Esophagus muscularis mucosa (tissue), 4 donors: ENCODE measurements around the gene DRAP1. TPM values are rescaled to one million over a fixed set of nuclear protein-coding genes. Genes with fewer than 3 reads are reported as not detected.

Source experiments
- DNase-seq: peaks from one replicate; pipeline ENCODE4 v3.0.0-alpha.2; 2017; ENCODE audit errors: extremely low spot score
- H3K27ac ChIP-seq, 4 donors: fragments of 200-600 bp; sonication (generic); replicated peaks in 1 of 4; 1 replicate in 3 of 4; 2 replicates in 1 of 4; pipeline ENCODE4 v1.5.1; 2016 to 2019; ENCODE audit warnings: mild to moderate bottlenecking in 1 of 4
- H3K27me3 ChIP-seq, 4 donors: fragments of 200-600 bp; sonication (generic); one replicate each; pipeline versions ENCODE4 v1.5.1 to v1.6.0; 2016 to 2019
- H3K36me3 ChIP-seq, 4 donors: fragments of 200-600 bp; sonication (generic); one replicate each; pipeline ENCODE4 v1.5.1; 2016 to 2019
- H3K4me1 ChIP-seq, 4 donors: fragments of 200-600 bp; sonication (generic); one replicate each; pipeline ENCODE4 v1.5.1; 2016 to 2019
- H3K4me3 ChIP-seq, 4 donors: fragments of 200-600 bp; sonication (generic); 1 replicate in 2 of 4; 2 replicates in 2 of 4; pipeline ENCODE4 v1.5.1; 2016 to 2019; ENCODE audit warnings: mild to moderate bottlenecking in 4 of 4, moderate library complexity in 1 of 4
- H3K9me3 ChIP-seq, 4 donors: fragments of 200-600 bp; sonication (generic); 1 replicate in 3 of 4; 2 replicates in 1 of 4; pipeline ENCODE4 v1.5.1; 2016 to 2019
- EP300 ChIP-seq: sonication (generic); formaldehyde crosslinking; IDR thresholded peaks from one replicate; pipeline ENCODE4 v1.6.1; 2017; ENCODE audit warnings: antibody characterized with exemption
- POLR2A ChIP-seq: fragments of 450-650 bp; IDR thresholded peaks from one replicate; pipeline ENCODE4 v1.6.1; 2017; ENCODE audit warnings: antibody characterized with exemption, moderate library complexity, mild to moderate bottlenecking, low read depth
- POLR2AphosphoS5 ChIP-seq, 2 donors: sonication (generic); formaldehyde crosslinking; IDR thresholded peaks; one replicate each; pipeline ENCODE4 v1.6.1; 2017; ENCODE audit warnings: antibody characterized with exemption in 2 of 2
- WGBS: methylation state at CpG from one replicate; pipeline ENCODE4 v1.1.5; 2018; 5-methylcytosine and 5-hydroxymethylcytosine counted together
- intact Hi-C: fragments of 100-400 bp; cut with DNase I; formaldehyde crosslinking; loops from one replicate; pipeline ENCODE4 v1.15.1; 2023
- total RNA-seq, 4 donors: library from RNA; depleted of rRNA; stranded (reverse); fragments of >200 nt; gene quantifications; one replicate each; pipeline versions ENCODE4 v1.1.0 to v1.2.1, GENCODE V29; 2016
- TF ChIP-seq, protein P1 (sequence below), 3 experiments: fragments of 200-600 bp in 2 of 3; fragments of 450-650 bp in 1 of 3; sonication (generic) in 2 of 3; IDR thresholded peaks; one replicate each; pipeline ENCODE4 v1.5.1; 2017 to 2019; ENCODE audit warnings: antibody characterized with exemption in 3 of 3, mild to moderate bottlenecking in 2 of 3, moderate library complexity in 1 of 3

The DRAP1 gene
- total RNA-seq, 4 donors from 2014 or later = 78.4 to 122 (median 101) TPM

DNA sequence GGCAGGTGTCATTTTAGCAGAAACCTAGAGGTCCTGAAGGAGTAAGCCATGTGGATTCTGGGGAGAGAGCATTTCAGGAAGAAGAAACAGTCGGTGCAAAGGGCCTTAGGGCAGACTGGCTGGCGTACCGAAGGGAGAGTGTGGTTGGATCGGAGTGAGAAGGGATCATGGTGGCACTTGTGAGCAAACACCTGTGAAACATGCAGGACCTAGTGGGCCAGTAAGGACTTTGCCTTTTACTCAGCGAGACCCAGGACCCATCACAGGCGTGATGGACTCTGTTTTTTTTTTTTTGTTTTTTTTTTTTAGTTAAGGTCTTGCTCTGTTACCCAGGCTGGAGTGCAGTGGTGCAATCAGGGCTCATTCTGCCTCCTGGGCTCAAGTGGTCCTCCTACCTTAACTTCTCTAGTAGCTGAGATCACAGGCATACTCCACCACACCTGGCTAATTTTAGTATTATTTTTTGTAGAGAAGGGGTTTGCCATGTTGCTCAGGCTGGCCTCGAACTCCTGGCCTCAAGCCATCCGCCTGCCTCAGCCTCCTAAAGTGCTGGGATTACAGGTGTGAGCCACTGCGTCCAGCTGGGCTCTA is 22.6 kb downstream of the DRAP1 start:
- TF ChIP-seq EP300 (no peak), POLR2A (no peak), POLR2AphosphoS5 (IDR thresholded peaks at IDR 0.05) (no peak)
- TF ChIP-seq, protein P1, sequence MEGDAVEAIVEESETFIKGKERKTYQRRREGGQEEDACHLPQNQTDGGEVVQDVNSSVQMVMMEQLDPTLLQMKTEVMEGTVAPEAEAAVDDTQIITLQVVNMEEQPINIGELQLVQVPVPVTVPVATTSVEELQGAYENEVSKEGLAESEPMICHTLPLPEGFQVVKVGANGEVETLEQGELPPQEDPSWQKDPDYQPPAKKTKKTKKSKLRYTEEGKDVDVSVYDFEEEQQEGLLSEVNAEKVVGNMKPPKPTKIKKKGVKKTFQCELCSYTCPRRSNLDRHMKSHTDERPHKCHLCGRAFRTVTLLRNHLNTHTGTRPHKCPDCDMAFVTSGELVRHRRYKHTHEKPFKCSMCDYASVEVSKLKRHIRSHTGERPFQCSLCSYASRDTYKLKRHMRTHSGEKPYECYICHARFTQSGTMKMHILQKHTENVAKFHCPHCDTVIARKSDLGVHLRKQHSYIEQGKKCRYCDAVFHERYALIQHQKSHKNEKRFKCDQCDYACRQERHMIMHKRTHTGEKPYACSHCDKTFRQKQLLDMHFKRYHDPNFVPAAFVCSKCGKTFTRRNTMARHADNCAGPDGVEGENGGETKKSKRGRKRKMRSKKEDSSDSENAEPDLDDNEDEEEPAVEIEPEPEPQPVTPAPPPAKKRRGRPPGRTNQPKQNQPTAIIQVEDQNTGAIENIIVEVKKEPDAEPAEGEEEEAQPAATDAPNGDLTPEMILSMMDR (IDR thresholded peaks at IDR 0.05) = no peak
- intact Hi-C loops = no loop called here
- Histone ChIP-seq H3K27ac (no peak overlapping the region), H3K9me3 (no peaks in the 10 kb centered on the region), H3K4me1 (no peaks in the 10 kb centered on the region), H3K36me3 (no peaks in the 10 kb centered on the region), H3K27me3 (peaks cover 0 to 19% (median 0%) of the 10 kb centered on the region in 4 donors), H3K4me3 (no peak overlapping the region)
- no peak for DNase-seq
- WGBS = 80% methylated on average over 9 of the region's 9 CpGs

DNA sequence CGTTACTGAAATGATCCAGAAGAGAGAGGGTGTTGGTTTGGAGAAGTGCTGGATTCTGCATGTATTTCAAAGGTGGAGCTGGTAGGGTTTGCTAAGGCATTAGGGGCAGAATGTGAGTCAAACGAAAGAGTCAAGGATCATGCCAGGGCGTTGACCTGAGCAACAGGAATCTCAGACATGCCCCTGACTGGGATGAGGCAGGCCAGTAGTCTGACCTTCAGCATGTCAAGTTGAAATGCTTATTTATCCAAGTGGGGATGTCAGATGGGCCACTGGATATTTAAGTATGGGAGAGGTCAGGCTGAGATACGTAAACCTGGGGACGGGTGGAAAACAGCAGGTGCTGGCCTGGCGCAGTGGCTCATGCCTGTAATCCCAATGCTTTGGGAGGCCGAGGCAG is 23.3 kb downstream of the DRAP1 start:
- H3K36me3 ChIP-seq = no peaks in the 10 kb centered on the region
- TF ChIP-seq POLR2AphosphoS5 (IDR thresholded peaks at IDR 0.05) = no peak
- no peak for TF ChIP-seq EP300
- TF ChIP-seq POLR2A = no peak
- TF ChIP-seq, protein P1 (IDR thresholded peaks at IDR 0.05) = no peak
- no peak for DNase-seq
- H3K9me3 ChIP-seq = no peaks in the 10 kb centered on the region
- no peak overlapping the region for H3K4me3 ChIP-seq
- H3K27ac ChIP-seq = no peak overlapping the region
- H3K4me1 ChIP-seq = no peaks in the 10 kb centered on the region
- peaks cover 0 to 23% (median 0%) of the 10 kb centered on the region in 4 donors for H3K27me3 ChIP-seq
- 78% methylated on average over 7 of the region's 7 CpGs for WGBS
- intact Hi-C loops = no loop called here

DNA sequence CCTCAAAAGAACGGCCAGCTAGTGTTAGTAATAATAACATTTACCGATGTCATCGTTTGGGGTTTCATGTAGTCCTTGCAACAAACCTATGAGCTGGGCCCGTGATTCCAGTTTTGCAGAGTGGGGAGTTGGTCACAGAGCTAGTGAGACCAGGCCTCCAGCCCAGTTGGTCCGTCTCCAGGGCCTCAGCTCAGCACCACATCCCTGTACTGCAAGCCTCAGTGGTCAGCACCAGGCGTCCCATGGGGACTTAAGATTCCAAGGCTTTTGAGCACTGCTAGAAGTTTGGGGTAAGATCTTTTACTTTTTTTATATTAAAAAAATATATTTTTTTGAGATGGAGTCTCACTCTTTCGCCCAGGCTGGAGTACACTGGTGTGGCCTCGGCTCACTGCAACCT is 25.0 kb downstream of the DRAP1 start:
- H3K4me1 ChIP-seq = no peaks in the 10 kb centered on the region
- no peak overlapping the region for H3K4me3 ChIP-seq
- H3K9me3 ChIP-seq = no peaks in the 10 kb centered on the region
- no peak overlapping the region for H3K27ac ChIP-seq
- H3K36me3 ChIP-seq = no peaks in the 10 kb centered on the region
- TF ChIP-seq POLR2AphosphoS5 (IDR thresholded peaks at IDR 0.05) (no peak), EP300 (no peak), POLR2A (no peak)
- TF ChIP-seq, protein P1 (IDR thresholded peaks at IDR 0.05) = no peak
- intact Hi-C loops = no loop called here
- 90% methylated on average over 8 of the region's 8 CpGs for WGBS
- H3K27me3 ChIP-seq = peaks cover 0 to 15% (median 0%) of the 10 kb centered on the region in 4 donors
- DNase-seq = no peak

DNA sequence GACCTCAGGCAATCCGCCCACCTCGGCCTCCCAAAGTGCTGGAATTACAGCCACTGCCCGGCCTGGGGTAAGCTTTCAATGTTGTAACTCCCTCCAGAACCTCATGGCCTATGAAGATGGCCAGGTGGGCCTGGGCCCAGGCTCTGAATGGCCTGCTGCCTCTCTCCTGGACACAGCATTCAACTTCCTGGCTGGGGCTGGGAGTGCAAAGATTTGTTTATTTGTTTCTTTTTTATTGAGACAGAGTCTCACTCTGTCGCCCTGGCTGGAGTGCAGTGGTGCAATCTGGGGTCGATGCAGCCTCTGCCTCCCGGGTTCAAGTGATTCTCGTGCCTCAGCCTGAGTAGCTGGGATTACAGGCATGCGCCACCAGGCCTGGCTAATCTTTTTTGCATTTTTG is 25.5 kb downstream of the DRAP1 start:
- peaks cover 0 to 15% (median 0%) of the 10 kb centered on the region in 4 donors for H3K27me3 ChIP-seq
- H3K9me3 ChIP-seq = no peaks in the 10 kb centered on the region
- WGBS = 77% methylated on average over 7 of the region's 8 CpGs
- H3K36me3 ChIP-seq = no peaks in the 10 kb centered on the region
- no peak overlapping the region for H3K4me3 ChIP-seq
- no peak for DNase-seq
- no peak overlapping the region for H3K27ac ChIP-seq
- intact Hi-C loops = no loop called here
- no peaks in the 10 kb centered on the region for H3K4me1 ChIP-seq
- TF ChIP-seq, protein P1 (IDR thresholded peaks at IDR 0.05) = no peak
- TF ChIP-seq POLR2AphosphoS5 (IDR thresholded peaks at IDR 0.05) (no peak), EP300 (no peak), POLR2A (no peak)

DNA sequence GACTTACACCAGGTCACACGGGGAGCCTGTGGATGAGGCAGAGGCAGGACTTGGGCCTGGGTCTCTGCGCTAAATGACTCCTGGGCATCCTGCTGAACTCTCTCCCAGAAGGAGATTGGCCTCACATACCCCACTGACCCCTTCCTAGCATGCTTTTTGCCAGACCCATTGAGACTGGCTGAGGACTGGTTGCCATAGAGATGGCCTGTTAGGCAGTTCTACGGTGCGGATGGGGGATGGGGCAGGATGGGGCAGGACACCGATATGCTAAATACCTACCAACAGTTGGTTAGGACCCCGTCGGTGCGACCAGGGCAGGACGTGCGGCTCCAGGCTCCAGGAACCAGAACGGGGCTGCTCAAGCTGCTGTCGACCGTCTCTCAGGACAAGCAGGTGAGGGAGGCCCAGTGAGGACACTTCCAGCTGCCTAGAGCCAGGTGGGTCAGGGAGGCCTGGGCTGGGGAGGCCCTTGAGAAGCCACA is 26.2 kb downstream of the DRAP1 start, which contains the start of gene TSGA10IP:
TSGA10IP (plus strand) TSS at position 51 of the 482 bp plus-strand sequence; CDS start at position 247, 196 bp downstream.
- Histone ChIP-seq H3K36me3 (no peaks in the 10 kb centered on the region), H3K4me1 (no peaks in the 10 kb centered on the region), H3K27me3 (peaks cover 0 to 15% (median 0%) of the 10 kb centered on the region in 4 donors), H3K9me3 (no peaks in the 10 kb centered on the region), H3K4me3 (no peak within 1 kb of the TSS), H3K27ac (no peak within 1 kb of the TSS)
- 57% methylated on average over 6 of the region's 13 CpGs for WGBS
- TF ChIP-seq POLR2AphosphoS5 (IDR thresholded peaks at IDR 0.05) (no peak), POLR2A (no peak), EP300 (no peak)
- TF ChIP-seq, protein P1 (IDR thresholded peaks at IDR 0.05) = no peak
- DNase-seq = no peak
- intact Hi-C loops = no loop called here
